IMR-90 (cell line): Measurements from ENCODE around the gene SLX4IP. TPM values are rescaled to one million over a fixed set of nuclear protein-coding genes. Genes with fewer than 3 reads are reported as not detected.

Experiments
- ATAC-seq: fragments of 200-7000 bp; cut with Tn5 transposase; 2 replicates; pipeline ENCODE4 v1.9.1; 2020; ENCODE audit warnings: low read depth, mild to moderate bottlenecking, moderate library complexity
- BruUV-seq: library from RNA; stranded (reverse); fragments of 400-500 nt; replicated peaks from 2 replicates; lab custom pipeline; 2021; lab: Mats Ljungman, UMichigan
- CTCF ChIA-PET: fragments of 300-600 bp; formaldehyde crosslinking; extraction: SDS; loops from one replicate; lab custom pipeline; 2021; ENCODE audit warnings: antibody characterized with exemption; lab: Yijun Ruan, JAX
- POLR2A ChIA-PET: fragments of 300-600 bp; sonication (Branson Sonifier 250); formaldehyde crosslinking; loops from one replicate; lab custom pipeline; 2022; ENCODE audit warnings: antibody characterized with exemption; ENCODE audit not compliant: unreplicated experiment; lab: Charles Lee
- DNase-seq: peaks from one replicate; pipeline ENCODE4 v3.0.0; 2013
- H2AFZ ChIP-seq: replicated peaks from 2 replicates; pipeline ENCODE3; 2013; ENCODE audit warnings: low read length, mild to moderate bottlenecking; ENCODE audit not compliant: poor library complexity
- H2AK5ac ChIP-seq: 2 replicates; pipeline ENCODE4 v1.6.1; 2013; ENCODE audit warnings: low read depth, low read length, inconsistent platforms
- H2AK9ac ChIP-seq: replicated peaks from 2 replicates; pipeline ENCODE3; 2013; ENCODE audit warnings: mild to moderate bottlenecking, low read depth, low read length, moderate library complexity; ENCODE audit not compliant: poor library complexity
- H2BK120ac ChIP-seq: 2 replicates; pipeline ENCODE4 v1.6.1; 2013; ENCODE audit warnings: low read depth, low read length, inconsistent platforms
- H2BK15ac ChIP-seq: 3 replicates; pipeline ENCODE4 v1.6.1; 2013; ENCODE audit warnings: low read depth, low read length, inconsistent platforms
- H2BK20ac ChIP-seq: 2 replicates; pipeline ENCODE4 v1.6.1; 2013; ENCODE audit warnings: low read depth, mild to moderate bottlenecking, inconsistent platforms, low read length, moderate library complexity
- H2BK5ac ChIP-seq: 2 replicates; pipeline ENCODE4 v1.6.1; 2013; ENCODE audit warnings: mild to moderate bottlenecking, low read depth, low read length, inconsistent platforms; ENCODE audit not compliant: poor library complexity, severe bottlenecking
- H3K14ac ChIP-seq: replicated peaks from 2 replicates; pipeline ENCODE4 v1.6.1; 2013; ENCODE audit warnings: low read depth, low read length, inconsistent platforms
- H3K18ac ChIP-seq: 2 replicates; pipeline ENCODE4 v1.6.1; 2013; ENCODE audit warnings: low read depth, low read length, control low read depth
- H3K23ac ChIP-seq: 2 replicates; pipeline ENCODE4 v1.6.1; 2013; ENCODE audit warnings: low read depth, low read length, inconsistent platforms
- H3K27ac ChIP-seq: 2 replicates; pipeline ENCODE4 v1.5.1; 2013; ENCODE audit warnings: mild to moderate bottlenecking, control low read depth, low read length; ENCODE audit not compliant: insufficient read depth
- H3K27me3 ChIP-seq: 2 replicates; pipeline ENCODE4 v1.6.1; 2013; ENCODE audit warnings: low read length; ENCODE audit not compliant: control insufficient read depth, insufficient read depth
- H3K36me3 ChIP-seq: 2 replicates; pipeline ENCODE4 v1.6.1; 2013; ENCODE audit warnings: low read length, mixed read lengths; ENCODE audit not compliant: control insufficient read depth, insufficient read depth
- H3K4ac ChIP-seq: 2 replicates; pipeline ENCODE4 v1.6.1; 2013; ENCODE audit warnings: low read depth, low read length, inconsistent platforms
- H3K4me1 ChIP-seq: 2 replicates; pipeline ENCODE4 v1.6.1; 2013; ENCODE audit warnings: low read length, mixed read lengths; ENCODE audit not compliant: control insufficient read depth, insufficient read depth
- H3K4me2 ChIP-seq: 2 replicates; pipeline ENCODE4 v1.6.1; 2013; ENCODE audit warnings: low read depth, mild to moderate bottlenecking, control low read depth, low read length, moderate library complexity
- H3K4me3 ChIP-seq: 2 replicates; pipeline ENCODE4 v1.5.1; 2013; ENCODE audit warnings: low read depth, mild to moderate bottlenecking, control low read depth, low read length, moderate library complexity; ENCODE audit not compliant: insufficient read depth
- H3K56ac ChIP-seq: 2 replicates; pipeline ENCODE4 v1.6.1; 2013; ENCODE audit warnings: low read length, inconsistent platforms; ENCODE audit not compliant: insufficient read depth; ENCODE audit errors: extremely low read depth
- H3K79me1 ChIP-seq, 2 experiments: 2 replicates each; pipeline ENCODE4 v1.6.1; 2013; ENCODE audit warnings: low read length in 2 of 2, inconsistent platforms in 1 of 2, low read depth in 1 of 2
- H3K9ac ChIP-seq: 2 replicates; pipeline ENCODE4 v1.6.1; 2013; ENCODE audit warnings: low read depth, low read length, control low read depth
- H3K9me1 ChIP-seq: 2 replicates; pipeline ENCODE4 v1.6.1; 2013; ENCODE audit warnings: low read length, inconsistent platforms; ENCODE audit not compliant: insufficient read depth
- H3K9me3 ChIP-seq: 2 replicates; pipeline ENCODE4 v1.6.1; 2013; ENCODE audit warnings: low read length; ENCODE audit not compliant: control insufficient read depth, insufficient read depth
- H4K20me1 ChIP-seq: 2 replicates; pipeline ENCODE4 v1.6.1; 2013; ENCODE audit warnings: low read length, inconsistent platforms; ENCODE audit not compliant: insufficient read depth
- H4K5ac ChIP-seq: 2 replicates; pipeline ENCODE4 v1.6.1; 2013; ENCODE audit warnings: mild to moderate bottlenecking, low read depth, low read length, control low read depth
- H4K8ac ChIP-seq, 2 experiments: 2 replicates each; pipeline ENCODE4 v1.6.1; 2013; ENCODE audit warnings: low read depth in 2 of 2, low read length in 2 of 2, control low read depth in 1 of 2, inconsistent platforms in 1 of 2
- H4K91ac ChIP-seq: 2 replicates; pipeline ENCODE4 v1.6.1; 2013; ENCODE audit warnings: low read depth, low read length, inconsistent platforms; ENCODE audit not compliant: insufficient read depth
- BHLHE40 ChIP-seq: fragments of 150-350 bp; IDR thresholded peaks from 2 replicates; pipeline ENCODE4 v1.6.1; 2016; ENCODE audit warnings: mild to moderate bottlenecking, low read depth, low read length
- CEBPB ChIP-seq: IDR thresholded peaks from 2 replicates; pipeline ENCODE4 v1.6.1; 2012; ENCODE audit warnings: low read depth, low read length, improper control_type of control experiment
- CHD1 ChIP-seq: IDR thresholded peaks from 2 replicates; pipeline ENCODE4 v1.6.1; 2012; ENCODE audit warnings: low read depth, low read length, improper control_type of control experiment
- ELK1 ChIP-seq: fragments of 150-350 bp; IDR thresholded peaks from 2 replicates; pipeline ENCODE4 v1.6.1; 2016; ENCODE audit warnings: low read depth, mild to moderate bottlenecking, low read length, moderate library complexity, borderline replicate concordance
- FOS ChIP-seq: fragments of 150-350 bp; IDR thresholded peaks from 2 replicates; pipeline ENCODE4 v1.6.1; 2016; ENCODE audit warnings: low read depth, low read length
- MAZ ChIP-seq: IDR thresholded peaks from 2 replicates; pipeline ENCODE4 v1.6.1; 2012; ENCODE audit warnings: low read depth, mild to moderate bottlenecking, low read length, improper control_type of control experiment, moderate library complexity, borderline replicate concordance
- NFE2L2 ChIP-seq: fragments of 150-350 bp; IDR thresholded peaks from 2 replicates; pipeline ENCODE4 v1.6.1; 2016; ENCODE audit warnings: low read depth, mild to moderate bottlenecking, low read length
- POLR2A ChIP-seq: IDR thresholded peaks from 2 replicates; pipeline ENCODE4 v1.6.1; 2012; ENCODE audit warnings: mild to moderate bottlenecking, low read depth, low read length
- RAD21 ChIP-seq: IDR thresholded peaks from 2 replicates; pipeline ENCODE4 v1.6.1; 2012; ENCODE audit warnings: low read length, improper control_type of control experiment
- RCOR1 ChIP-seq: IDR thresholded peaks from 2 replicates; pipeline ENCODE4 v1.6.1; 2012; ENCODE audit warnings: mild to moderate bottlenecking, low read length, improper control_type of control experiment; ENCODE audit not compliant: insufficient replicate concordance
- RFX5 ChIP-seq: IDR thresholded peaks from 2 replicates; pipeline ENCODE4 v1.8.0; 2012; ENCODE audit warnings: low read depth, mild to moderate bottlenecking, low read length, moderate library complexity
- SMC3 ChIP-seq: fragments of 150-350 bp; IDR thresholded peaks from 2 replicates; pipeline ENCODE4 v1.6.1; 2016; ENCODE audit warnings: low read depth, mild to moderate bottlenecking, antibody characterized with exemption, low read length, moderate library complexity
- USF2 ChIP-seq: fragments of 150-350 bp; IDR thresholded peaks from 2 replicates; pipeline ENCODE4 v1.6.1; 2017; ENCODE audit warnings: mild to moderate bottlenecking, antibody characterized with exemption, low read length, low read depth
- WGBS, 2 experiments: methylation state at CpG; one replicate each; pipeline versions ENCODE4 v1.1.5 to v1.1.7; 2013; ENCODE audit warnings: missing lambda C conversion rate in 2 of 2; ENCODE audit not compliant: insufficient read length in 1 of 2; ENCODE audit errors: extremely low coverage in 2 of 2; 5-methylcytosine and 5-hydroxymethylcytosine counted together
- dilution Hi-C: fragments of 300-500 bp; cut with HindIII; formaldehyde crosslinking; loops from one replicate; pipeline ENCODE4 v1.14.3; 2018; ENCODE audit warnings: low sequenced_read_pairs; ENCODE audit not compliant: unreplicated experiment
- in situ Hi-C: fragments of 300-500 bp; cut with MboI; formaldehyde crosslinking; loops from 3 replicates; pipeline ENCODE4 v1.14.3; 2019; ENCODE audit warnings: low sequenced_read_pairs, inconsistent platforms, mixed read lengths
- intact Hi-C: fragments of 100-400 bp; cut with micrococcal nuclease; formaldehyde crosslinking; loops from 2 replicates; pipeline ENCODE4 v1.10.0; 2022
- polyA plus RNA-seq, 3 experiments: library from polyadenylated mRNA; depleted of rRNA; stranded (reverse); fragments of >200 nt; gene quantifications; 2 replicates each; pipeline ENCODE4 v1.2.3, GENCODE V29; 2012; ENCODE audit warnings: low replicate concordance in 1 of 3
- total RNA-seq: library from RNA; depleted of rRNA; stranded (reverse); fragments of >200 nt; gene quantifications from 2 replicates; pipeline ENCODE4 v1.2.3, GENCODE V29; 2012

The SLX4IP gene
- total and polyA plus RNA-seq, 2 of the 4 experiments (the other 2 are of a cell fraction) = 1.3 to 5.9 TPM

- no peak overlapping the region for H2AFZ ChIP-seq
- H3K27me3 ChIP-seq = no peaks in the 10 kb centered on the region
- no peak overlapping the region for H3K9ac ChIP-seq
- H3K56ac ChIP-seq = no peak overlapping the region
- no peak overlapping the region for H3K14ac ChIP-seq
- H4K8ac ChIP-seq = no peak overlapping the region
- no peak overlapping the region for H3K23ac ChIP-seq
- no TSS peak for BruUV-seq
- H3K4me1 ChIP-seq = peaks cover 12% of the 10 kb centered on the region
- peaks cover 6% of the 10 kb centered on the region; the same call in 1 of the 2 replicates for H3K9me1 ChIP-seq
- CTCF ChIA-PET = no interaction called here
- no peaks in the 10 kb centered on the region for H3K9me3 ChIP-seq
- no peak overlapping the region for H3K27ac ChIP-seq
- no peak for ATAC-seq
- H2BK5ac ChIP-seq = no peak overlapping the region
- H2BK120ac ChIP-seq = no peak overlapping the region
- TF ChIP-seq POLR2A = no peak
- no peak for TF ChIP-seq MAZ
- no peak for TF ChIP-seq CEBPB
- TF ChIP-seq ELK1 = no peak
- TF ChIP-seq SMC3 = no peak
- TF ChIP-seq USF2 = no peak
- TF ChIP-seq NFE2L2 = no peak
- no peak for TF ChIP-seq RFX5
- TF ChIP-seq RAD21 = no peak
- no peak for TF ChIP-seq BHLHE40
- no peak for TF ChIP-seq CHD1
- no peak for TF ChIP-seq RCOR1
- TF ChIP-seq FOS = no peak
- no peak overlapping the region for H3K4me3 ChIP-seq
- in situ Hi-C loops = no loop called here
- H3K18ac ChIP-seq = no peak overlapping the region
- no peaks in the 10 kb centered on the region for H3K36me3 ChIP-seq
- dilution Hi-C loops = no loop called here
- intact Hi-C loops = loop anchor here (5.0 kb wide), 1 partner anchor 58 kb away; no protein-coding TSS in a partner anchor
- H2BK15ac ChIP-seq = no peak overlapping the region
- no peaks in the 10 kb centered on the region for H3K79me1 ChIP-seq
- no peak overlapping the region for H2AK5ac ChIP-seq
- H4K5ac ChIP-seq = no peak overlapping the region
- H4K20me1 ChIP-seq = no peaks in the 10 kb centered on the region
- no CpG with 5 or more reads among the region's 2 CpGs for WGBS, 2 experiments
- no peak overlapping the region for H2BK20ac ChIP-seq
- H3K4me2 ChIP-seq = no peak overlapping the region
- no peak overlapping the region for H4K91ac ChIP-seq
- POLR2A ChIA-PET = no interaction called here
- DNase-seq = no peak
- H2AK9ac ChIP-seq = no peak overlapping the region
- H3K4ac ChIP-seq = no peak overlapping the region
Observed at GRCh38 chr20:10625641-10626040, 190.5 kb downstream of the SLX4IP start.
